Naive thymus-derived CD4-positive, alpha-beta T cell (primary cell): ENCODE results near the gene FBLN5. TPM values are rescaled to one million over a fixed set of nuclear protein-coding genes. Genes with fewer than 3 reads are reported as not detected.
"Not testable (repeated sequence)": the region's sequence is repeated elsewhere in the genome, so short reads cannot be mapped to it uniquely, and the experiment has no call there.

Experiments used
- ATAC-seq: fragments of 150-1000 bp; cut with Tn5 transposase; 2 replicates; pipeline ENCODE4 v1.10.0; 2021; ENCODE audit warnings: mild to moderate bottlenecking, moderate library complexity
- CTCF ChIA-PET: fragments of 350-600 bp; sonication (Branson Sonifier 250); formaldehyde crosslinking; loops from one replicate; lab custom pipeline; 2021; ENCODE audit warnings: antibody characterized with exemption; lab: Charles Lee
- POLR2A ChIA-PET: fragments of 350-600 bp; sonication (Branson Sonifier 250); formaldehyde crosslinking; loops from one replicate; lab custom pipeline; 2021; ENCODE audit warnings: antibody characterized with exemption, inconsistent platforms; lab: Charles Lee
- DNase-seq, 9 donors: peaks; one replicate each; pipeline versions ENCODE4 v3.0.0 to v3.0.0-alpha.2; 2020 to 2022; ENCODE audit warnings: mixed read lengths in 1 of 9
- H3K27ac ChIP-seq: one replicate; pipeline ENCODE4 v1.7.0; 2013; ENCODE audit warnings: mild to moderate bottlenecking, low read depth, low read length, moderate library complexity
- H3K27me3 ChIP-seq, 2 donors: one replicate each; pipeline ENCODE4 v1.7.0; 2013; ENCODE audit warnings: low read length in 2 of 2, mild to moderate bottlenecking in 2 of 2, moderate library complexity in 2 of 2; ENCODE audit not compliant: control insufficient read depth in 2 of 2, insufficient read depth in 2 of 2
- H3K36me3 ChIP-seq, 3 experiments: 1 replicate in 2 of 3; 2 replicates in 1 of 3; pipeline ENCODE4 v1.7.0; 2013; ENCODE audit warnings: low read length in 3 of 3, mild to moderate bottlenecking in 3 of 3, moderate library complexity in 1 of 3; ENCODE audit not compliant: insufficient read depth in 3 of 3, control insufficient read depth in 2 of 3
- H3K4me1 ChIP-seq, 2 donors: one replicate each; pipeline ENCODE4 v1.7.0; 2013; ENCODE audit warnings: low read length in 2 of 2, mild to moderate bottlenecking in 2 of 2, moderate library complexity in 1 of 2; ENCODE audit not compliant: control insufficient read depth in 2 of 2, insufficient read depth in 2 of 2
- H3K4me3 ChIP-seq: 2 replicates; pipeline ENCODE4 v1.7.0; 2013; ENCODE audit warnings: mild to moderate bottlenecking, low read length
- H3K9me3 ChIP-seq, 3 experiments: 1 replicate in 2 of 3; 2 replicates in 1 of 3; pipeline ENCODE4 v1.7.0; 2013; ENCODE audit warnings: low read length in 3 of 3; ENCODE audit not compliant: control insufficient read depth in 2 of 3
- H3K27ac Mint-ChIP-seq, 9 donors: one replicate each; pipeline ENCODE4 v1.8.0; 2020 to 2022; ENCODE audit warnings: mixed read lengths in 9 of 9, mild to moderate bottlenecking in 8 of 9, moderate library complexity in 5 of 9, inconsistent platforms in 2 of 9
- H3K27me3 Mint-ChIP-seq, 5 donors: one replicate each; pipeline ENCODE4 v1.8.0; 2021 to 2022; ENCODE audit warnings: mixed read lengths in 5 of 5, mild to moderate bottlenecking in 1 of 5
- H3K36me3 Mint-ChIP-seq, 5 donors: one replicate each; pipeline ENCODE4 v1.8.0; 2020 to 2022; ENCODE audit warnings: mixed read lengths in 5 of 5, mild to moderate bottlenecking in 3 of 5, inconsistent platforms in 1 of 5
- H3K4me1 Mint-ChIP-seq, 7 donors: one replicate each; pipeline ENCODE4 v1.8.0; 2020 to 2022; ENCODE audit warnings: mixed read lengths in 7 of 7, mild to moderate bottlenecking in 3 of 7, inconsistent platforms in 1 of 7
- H3K4me3 Mint-ChIP-seq, 10 donors: one replicate each; pipeline ENCODE4 v1.8.0; 2020 to 2022; ENCODE audit warnings: mild to moderate bottlenecking in 10 of 10, mixed read lengths in 10 of 10, moderate library complexity in 6 of 10, inconsistent platforms in 2 of 10
- H3K9me3 Mint-ChIP-seq, 11 donors: one replicate each; pipeline ENCODE4 v1.8.0; 2020 to 2022; ENCODE audit warnings: mixed read lengths in 11 of 11, mild to moderate bottlenecking in 4 of 11, inconsistent platforms in 1 of 11, moderate library complexity in 1 of 11
- intact Hi-C, 2 donors: fragments of 100-400 bp; cut with micrococcal nuclease; formaldehyde crosslinking; loops; one replicate each; pipeline ENCODE4 v1.15.1; 2023
- polyA plus RNA-seq, 2 donors: library from polyadenylated mRNA; unstranded; fragments of 300-500 nt; fragmentation: Illumina TruSeq; gene quantifications; one replicate each; pipeline ENCODE4 v1.2.3, GENCODE V29; 2021
- total RNA-seq, 6 experiments: library from RNA in 5 of 6; stranded (reverse) in 5 of 6; gene quantifications; 1 replicate in 5 of 6; 2 replicates in 1 of 6; pipeline ENCODE4 v1.2.3 and lab custom pipeline; 2021 to 2026

The FBLN5 gene
- total and polyA plus RNA-seq, 7 experiments from 2014 or later, result 2.9 to 53.3 (median 10.7) TPM

- peaks cover 0 to 2% (median 0%) of the 10 kb centered on the region in 11 donors for H3K9me3 Mint-ChIP-seq
- DNase-seq (peak; percentile 37 to 93 (median 89)), ATAC-seq (peak; percentile 83)
- POLR2A ChIA-PET, result interaction anchor here (1.1 to 7.5 kb wide), 16 partner anchors 7 to 556 kb away, joined by 3 to 245 read pairs (median 8); partner anchors contain the start of genes PPP4R3A and TRIP11
- H3K36me3 Mint-ChIP-seq, result peaks cover 0 to 8% (median 0%) of the 10 kb centered on the region in 5 donors
- peak overlapping the region; percentile 95 to 100 (median 99) for H3K27ac Mint-ChIP-seq
- peak overlapping the region; percentile 84 to 96 (median 90) for H3K4me3 Mint-ChIP-seq
- H3K36me3 ChIP-seq, result no peaks in the 10 kb centered on the region
- CTCF ChIA-PET, result interaction anchor here (0.6 to 1.9 kb wide), 11 partner anchors 9 to 398 kb away, joined by 3 to 9 read pairs (median 3); no protein-coding TSS in a partner anchor
- peaks cover 78 to 100% (median 95%) of the 10 kb centered on the region in 7 donors for H3K4me1 Mint-ChIP-seq
- H3K27ac ChIP-seq, result peak overlapping the region; percentile 91
- intact Hi-C loops, result loop anchor here (1.0 to 10.0 kb wide), 12 partner anchors 8 to 1491 kb away; partner anchors contain the start of genes ATXN3 (in 1 of the 2) and PPP4R3A (in 1 of the 2)
- no peaks in the 10 kb centered on the region for H3K27me3 ChIP-seq
- H3K4me1 ChIP-seq, result peaks cover 63 to 84% of the 10 kb centered on the region in 2 donors
- peak overlapping the region; percentile 56 for H3K4me3 ChIP-seq
- no peaks in the 10 kb centered on the region for H3K27me3 Mint-ChIP-seq
- H3K9me3 ChIP-seq, result no peaks in the 10 kb centered on the region
Observed at GRCh38 chr14:91873471-91874415, 73.8 kb downstream of the FBLN5 start.

GRCh38 chr14:91872517-91873470 is 74.7 kb downstream of the FBLN5 start:
- no peaks in the 10 kb centered on the region for H3K36me3 ChIP-seq
- CTCF ChIA-PET, result interaction anchor here (0.6 to 1.9 kb wide), 10 partner anchors 9 to 39 kb away, joined by 3 to 9 read pairs (median 4); no protein-coding TSS in a partner anchor
- H3K4me1 ChIP-seq, result peaks cover 72 to 92% of the 10 kb centered on the region in 2 donors
- ATAC-seq (peak; percentile 59), DNase-seq (peak in 8 of 9 donors; percentile 32 to 84 (median 78))
- Mint-ChIP-seq H3K27me3 (no peaks in the 10 kb centered on the region), H3K9me3 (no peaks in the 10 kb centered on the region), H3K4me3 (peak overlapping the region; percentile 84 to 96 (median 90)), H3K4me1 (peaks cover 76 to 100% (median 96%) of the 10 kb centered on the region in 7 donors), H3K36me3 (peaks cover 0 to 5% (median 0%) of the 10 kb centered on the region in 5 donors), H3K27ac (peak overlapping the region; percentile 95 to 100 (median 99))
- H3K9me3 ChIP-seq, result no peaks in the 10 kb centered on the region
- H3K27ac ChIP-seq, result peak overlapping the region; percentile 91
- peak overlapping the region; percentile 56 for H3K4me3 ChIP-seq
- no peaks in the 10 kb centered on the region for H3K27me3 ChIP-seq
- intact Hi-C loops, result loop anchor here (1.0 to 10.0 kb wide), 13 partner anchors 7 to 1490 kb away; partner anchors contain the start of genes ATXN3 (in 1 of the 2) and PPP4R3A (in 1 of the 2)
- POLR2A ChIA-PET, result interaction anchor here (0.6 to 7.5 kb wide), 20 partner anchors 11 to 543 kb away, joined by 3 to 245 read pairs (median 5); partner anchors contain the start of genes PPP4R3A and TRIP11

GRCh38 chr14:91872011-91872501 is 75.4 kb downstream of the FBLN5 start:
- H3K27me3 Mint-ChIP-seq, result no peaks in the 10 kb centered on the region

GRCh38 chr14:91871401-91871800 is 76.1 kb downstream of the FBLN5 start:
- not testable (repeated sequence) for H3K9me3 ChIP-seq, DNase-seq, H3K36me3 ChIP-seq, H3K27me3 ChIP-seq, H3K9me3 Mint-ChIP-seq, H3K27me3 Mint-ChIP-seq, ATAC-seq
- Mint-ChIP-seq H3K4me3 (peak overlapping the region; percentile 84 to 96 (median 90)), H3K36me3 (peaks cover 0 to 14% (median under 1%) of the 10 kb centered on the region in 5 donors), H3K4me1 (peaks cover 73 to 94% (median 90%) of the 10 kb centered on the region in 7 donors), H3K27ac (peak overlapping the region; percentile 95 to 100 (median 99))
- CTCF ChIA-PET, result interaction anchor here (0.6 to 1.9 kb wide), 2 partner anchors 18 to 866 kb away, joined by 3 to 9 read pairs; no protein-coding TSS in a partner anchor
- peaks cover 77 to 85% of the 10 kb centered on the region in 2 donors for H3K4me1 ChIP-seq
- POLR2A ChIA-PET, result interaction anchor here (0.7 to 7.5 kb wide), 14 partner anchors 9 to 169 kb away, joined by 3 to 245 read pairs (median 8); partner anchors contain the start of gene TRIP11
- intact Hi-C loops, result loop anchor here in 1 of 2 donors (5.0 to 10.0 kb wide), 4 partner anchors 547 to 1489 kb away; no protein-coding TSS in a partner anchor
- H3K27ac ChIP-seq, result peak overlapping the region; percentile 91
- peak overlapping the region; percentile 56 for H3K4me3 ChIP-seq

More at GRCh38 chr14:91872011-91872501, 75.4 kb downstream of the FBLN5 start:
- H3K36me3 Mint-ChIP-seq, result peaks cover 0 to 11% (median 0%) of the 10 kb centered on the region in 5 donors
- Histone ChIP-seq H3K36me3 (no peaks in the 10 kb centered on the region), H3K27me3 (no peaks in the 10 kb centered on the region), H3K4me1 (peaks cover 77 to 89% of the 10 kb centered on the region in 2 donors), H3K9me3 (no peaks in the 10 kb centered on the region), H3K4me3 (peak overlapping the region; percentile 56), H3K27ac (peak overlapping the region; percentile 91)
- ATAC-seq (no peak), DNase-seq (peak in 1 of 9 donors; percentile 56)
- H3K27ac Mint-ChIP-seq, result peak overlapping the region; percentile 95 to 100 (median 99)
- peak overlapping the region; percentile 84 to 96 (median 90) for H3K4me3 Mint-ChIP-seq
- H3K9me3 Mint-ChIP-seq, result no peaks in the 10 kb centered on the region
- peaks cover 77 to 99% (median 95%) of the 10 kb centered on the region in 7 donors for H3K4me1 Mint-ChIP-seq
- intact Hi-C loops, result loop anchor here (1.0 to 10.0 kb wide), 9 partner anchors 13 to 1490 kb away; partner anchors contain the start of genes ATXN3 (in 1 of the 2) and PPP4R3A (in 1 of the 2)
- CTCF ChIA-PET, result interaction anchor here (0.6 to 1.9 kb wide), 9 partner anchors 8 to 39 kb away, joined by 3 to 9 read pairs (median 4); no protein-coding TSS in a partner anchor
- POLR2A ChIA-PET, result interaction anchor here (0.6 to 7.5 kb wide), 20 partner anchors 11 to 542 kb away, joined by 3 to 245 read pairs (median 5); partner anchors contain the start of genes PPP4R3A and TRIP11

- no peak for DNase-seq
- no peak for ATAC-seq
- intact Hi-C loops, result loop anchor here in 1 of 2 donors (5.0 to 10.0 kb wide), 4 partner anchors 546 to 1489 kb away; no protein-coding TSS in a partner anchor
- CTCF ChIA-PET, result no interaction called here
- H3K27ac Mint-ChIP-seq, result peak overlapping the region; percentile 96 to 100 (median 99)
- H3K4me3 Mint-ChIP-seq, result peak overlapping the region; percentile 72 to 99 (median 88)
- peaks cover 0 to 19% (median 6%) of the 10 kb centered on the region in 5 donors for H3K36me3 Mint-ChIP-seq
- H3K27me3 Mint-ChIP-seq, result no peaks in the 10 kb centered on the region
- Histone ChIP-seq H3K4me3 (peak overlapping the region; percentile 56), H3K4me1 (peaks cover 77 to 80% of the 10 kb centered on the region in 2 donors), H3K9me3 (no peaks in the 10 kb centered on the region), H3K27me3 (no peaks in the 10 kb centered on the region), H3K36me3 (no peaks in the 10 kb centered on the region), H3K27ac (peak overlapping the region; percentile 91)
- H3K9me3 Mint-ChIP-seq, result peaks cover 0 to 2% (median 0%) of the 10 kb centered on the region in 11 donors
- peaks cover 70 to 94% (median 87%) of the 10 kb centered on the region in 7 donors for H3K4me1 Mint-ChIP-seq
- POLR2A ChIA-PET, result interaction anchor here (0.7 to 7.5 kb wide), 6 partner anchors 9 to 40 kb away, joined by 3 to 245 read pairs (median 36); no protein-coding TSS in a partner anchor
Observed at GRCh38 chr14:91870890-91871289, 76.6 kb downstream of the FBLN5 start.
